GM13977 (cell line): Measurements from ENCODE around the gene STRAP.

Source experiments
- DNase-seq: peaks from one replicate; pipeline ENCODE4 v3.0.0; 2012; ENCODE audit warnings: low spot score
- CTCF ChIP-seq: IDR thresholded peaks from 2 replicates; pipeline ENCODE4 v1.5.1; 2012; ENCODE audit warnings: mild to moderate bottlenecking, control low read depth; ENCODE audit not compliant: insufficient read depth; ENCODE audit errors: extremely low read depth, missing control alignments
- in situ Hi-C: fragments of 300-500 bp; cut with MboI; formaldehyde crosslinking; loops from one replicate; pipeline ENCODE4 v1.12.0; 2022; ENCODE audit warnings: low sequenced_read_pairs, low pct_unique_long_range_greater_than_20kb, mixed read lengths, inconsistent platforms; ENCODE audit not compliant: unreplicated experiment

The STRAP gene

DNA sequence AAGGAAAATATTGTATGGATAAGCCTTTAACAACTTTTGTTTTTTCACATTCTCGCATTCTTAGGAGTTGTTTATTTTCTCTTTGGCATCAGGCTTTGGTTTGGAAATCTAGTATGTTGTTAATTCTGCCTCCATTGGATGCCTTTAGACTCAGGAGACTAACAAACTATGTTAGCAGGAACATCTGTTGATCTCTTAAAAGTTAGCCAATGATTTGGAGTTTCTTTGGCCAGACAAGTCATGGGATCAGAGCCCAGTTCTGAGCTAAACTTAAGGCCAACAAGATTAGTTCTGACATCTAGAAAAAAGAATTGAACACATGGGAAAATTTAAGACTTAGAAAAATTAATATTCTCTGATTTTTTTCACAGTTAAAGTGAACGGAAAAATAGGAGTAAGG is 35.3 kb upstream of the STRAP start:
- in situ Hi-C loops: no loop called here
- no peak for TF ChIP-seq CTCF
- DNase-seq: no peak

DNA sequence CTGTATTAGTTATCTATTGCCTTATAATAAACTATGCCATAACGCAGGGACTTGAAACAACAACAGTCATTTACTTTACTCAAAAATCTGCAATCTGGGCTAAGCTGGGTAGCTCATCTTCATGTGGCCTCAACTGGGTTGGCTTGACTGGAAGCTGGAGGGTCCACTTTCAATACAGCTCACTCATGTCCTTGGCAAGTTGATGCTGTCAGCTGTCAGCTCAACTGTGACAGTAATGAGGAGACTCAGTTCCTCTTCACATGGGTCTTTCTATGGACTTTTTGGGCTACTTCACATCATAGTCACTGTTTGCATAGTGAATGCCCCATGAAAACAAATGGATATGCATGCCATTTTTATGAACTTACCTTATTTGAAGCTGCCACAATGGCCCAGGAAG is 33.6 kb upstream of the STRAP start:
- no peak for TF ChIP-seq CTCF
- in situ Hi-C loops: no loop called here
- DNase-seq: no peak

DNA sequence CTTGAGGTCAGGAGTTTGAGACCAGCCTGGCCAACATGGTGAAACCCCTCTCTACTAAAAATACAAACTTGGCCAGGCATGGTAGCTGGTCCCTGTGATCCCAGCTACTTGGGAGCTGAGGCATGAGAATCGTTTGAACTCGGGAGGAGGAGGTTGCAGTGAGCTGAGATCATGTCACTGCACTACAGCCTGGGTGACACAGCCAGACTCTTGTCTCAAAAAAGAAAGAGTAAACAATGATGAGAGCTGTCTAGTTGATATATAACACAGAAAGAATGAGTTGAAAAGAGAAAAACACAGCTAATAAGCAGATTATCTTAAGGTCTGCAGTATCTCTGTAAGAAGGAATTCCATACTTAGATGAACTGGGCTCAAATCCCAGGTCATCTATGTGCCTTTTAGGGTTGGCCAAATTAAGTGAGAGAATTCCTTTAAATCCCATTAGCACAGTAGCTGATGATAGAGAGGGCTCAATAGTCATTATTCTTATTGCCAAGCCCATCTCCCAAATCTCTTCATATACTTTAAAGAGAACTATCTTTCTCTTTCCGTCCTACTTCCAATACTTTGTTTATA is 31.1 kb upstream of the STRAP start:
- no peak for DNase-seq
- in situ Hi-C loops: loop anchor here (10.0 to 25.0 kb wide), 2 partner anchors 256 to 614 kb away; no protein-coding TSS in a partner anchor
- no peak for TF ChIP-seq CTCF

DNA sequence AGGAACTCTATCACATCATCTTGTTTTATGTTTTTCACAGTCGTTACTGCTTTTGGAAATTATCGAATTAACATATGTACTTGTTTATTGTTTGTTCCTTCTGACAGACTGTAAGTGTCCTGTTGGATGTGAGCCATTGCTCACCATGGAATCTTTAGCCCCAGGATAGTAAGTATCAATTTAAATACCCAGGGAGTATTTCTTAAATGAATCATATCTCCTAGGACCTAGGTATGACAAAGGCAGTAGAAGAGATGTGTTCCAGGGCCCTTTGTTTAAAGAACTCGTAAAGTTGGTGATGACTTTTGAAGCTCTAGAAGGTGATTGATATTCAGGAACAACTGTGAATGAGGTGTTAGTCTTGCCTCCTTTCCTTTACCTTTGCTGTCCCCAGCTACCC is 30.3 kb upstream of the STRAP start:
- in situ Hi-C loops: loop anchor here (10.0 to 25.0 kb wide), 2 partner anchors 257 to 615 kb away; no protein-coding TSS in a partner anchor
- DNase-seq: no peak
- TF ChIP-seq CTCF: no peak

- no peak for DNase-seq
- TF ChIP-seq CTCF: no peak
- in situ Hi-C loops: loop anchor here (10.0 to 25.0 kb wide), 2 partner anchors 258 to 615 kb away; no protein-coding TSS in a partner anchor
These were observed 29.8 kb upstream of the STRAP start for GRCh38 chr12:15852383-15852782.

DNA sequence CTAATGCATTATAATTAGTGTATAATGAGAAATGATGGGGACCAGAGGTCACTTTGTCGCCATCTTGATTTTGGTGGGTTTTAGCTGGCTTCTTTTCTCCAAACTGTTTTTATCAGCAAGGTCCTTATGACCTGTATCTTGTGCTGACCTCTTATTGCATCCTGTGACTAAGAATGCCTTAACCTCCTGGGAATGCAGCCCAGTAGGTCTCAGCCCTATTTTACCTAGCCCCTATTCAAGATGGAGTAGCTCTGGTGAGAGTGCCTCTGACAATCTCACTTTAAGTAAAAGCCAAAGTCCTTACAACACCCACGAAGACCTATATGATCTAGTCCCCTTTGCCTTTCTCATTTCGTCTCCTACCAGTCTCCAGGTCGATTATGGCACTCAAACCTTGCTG is 28.3 kb upstream of the STRAP start:
- in situ Hi-C loops: loop anchor here (10.0 to 25.0 kb wide), 2 partner anchors 259 to 617 kb away; no protein-coding TSS in a partner anchor
- TF ChIP-seq CTCF: no peak
- no peak for DNase-seq

- TF ChIP-seq CTCF: no peak
- in situ Hi-C loops: loop anchor here (10.0 to 25.0 kb wide), 2 partner anchors 260 to 618 kb away; no protein-coding TSS in a partner anchor
- DNase-seq: no peak
These were observed 27.3 kb upstream of the STRAP start for GRCh38 chr12:15854916-15855315.
